T-helper 2 cell treated with Interferon-gamma antibody and Interleukin-4, amounts not matched to agents 100 ng/mL and 5 ng/mL, for 36 hours (primary cell): Measurements from ENCODE around the gene MAP6. TPM values are rescaled to one million over a fixed set of nuclear protein-coding genes. Genes with fewer than 3 reads are reported as not detected.

Experiments
- intact Hi-C: fragments of 100-400 bp; cut with micrococcal nuclease; formaldehyde crosslinking; loops from one replicate; pipeline ENCODE4 v1.15.1; 2023
- total RNA-seq: library from RNA; stranded (reverse); gene quantifications from 2 replicates; pipeline ENCODE4 v1.2.3, GENCODE V29; 2022

MAP6 gene
- total RNA-seq, 1 donor from 2014 or later, result 0.14 TPM

DNA sequence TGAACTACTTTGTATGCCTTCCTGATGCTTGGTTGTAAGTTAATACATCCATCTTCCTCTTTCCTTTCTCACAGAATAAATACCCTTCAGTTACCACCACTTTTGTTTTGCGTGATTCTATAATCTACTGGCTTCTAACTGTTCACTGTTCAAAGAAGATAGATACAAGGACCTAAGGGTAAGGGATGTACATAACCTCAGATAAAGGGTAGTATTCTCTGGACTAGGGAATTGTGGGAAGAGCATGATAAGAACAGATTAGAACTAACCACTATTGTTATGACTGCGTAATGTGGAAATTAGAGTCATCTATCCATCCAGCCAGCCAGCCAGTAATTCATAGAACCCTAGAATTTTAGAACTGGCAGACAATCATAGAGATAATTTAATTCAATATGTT, 36.4 kb downstream of the MAP6 start:
- intact Hi-C loops, result no loop called here

DNA sequence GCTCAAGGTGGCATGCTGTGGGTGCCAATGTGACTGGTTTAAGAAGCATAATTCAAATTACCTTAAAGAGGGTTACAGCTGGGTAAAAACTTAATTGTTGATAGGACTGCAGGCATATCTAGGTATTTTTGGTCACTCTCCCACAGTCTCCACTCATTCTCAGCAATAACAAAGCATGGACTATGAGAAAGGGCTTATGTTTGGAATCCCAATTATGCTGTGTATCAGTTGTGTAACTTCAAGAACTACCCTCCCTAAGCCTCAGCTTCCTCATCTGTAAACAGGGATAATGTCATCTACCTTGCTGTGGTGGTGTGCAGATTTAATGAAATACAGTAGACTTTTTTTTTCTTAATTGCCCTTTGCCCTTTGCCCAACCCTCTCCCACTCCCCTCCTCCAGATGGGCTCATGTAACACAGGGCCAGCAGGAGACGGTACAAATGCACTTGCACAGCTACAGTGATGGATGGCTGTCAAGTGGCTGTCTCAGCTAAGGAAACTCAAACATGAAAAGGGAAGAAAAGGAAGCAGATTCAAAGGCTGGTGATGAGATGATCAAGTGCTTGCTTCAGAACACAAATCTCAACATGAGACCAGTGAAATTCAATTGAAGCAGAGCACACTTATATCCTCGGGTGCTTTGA, 37.6 kb downstream of the MAP6 start:
- intact Hi-C loops, result no loop called here

DNA sequence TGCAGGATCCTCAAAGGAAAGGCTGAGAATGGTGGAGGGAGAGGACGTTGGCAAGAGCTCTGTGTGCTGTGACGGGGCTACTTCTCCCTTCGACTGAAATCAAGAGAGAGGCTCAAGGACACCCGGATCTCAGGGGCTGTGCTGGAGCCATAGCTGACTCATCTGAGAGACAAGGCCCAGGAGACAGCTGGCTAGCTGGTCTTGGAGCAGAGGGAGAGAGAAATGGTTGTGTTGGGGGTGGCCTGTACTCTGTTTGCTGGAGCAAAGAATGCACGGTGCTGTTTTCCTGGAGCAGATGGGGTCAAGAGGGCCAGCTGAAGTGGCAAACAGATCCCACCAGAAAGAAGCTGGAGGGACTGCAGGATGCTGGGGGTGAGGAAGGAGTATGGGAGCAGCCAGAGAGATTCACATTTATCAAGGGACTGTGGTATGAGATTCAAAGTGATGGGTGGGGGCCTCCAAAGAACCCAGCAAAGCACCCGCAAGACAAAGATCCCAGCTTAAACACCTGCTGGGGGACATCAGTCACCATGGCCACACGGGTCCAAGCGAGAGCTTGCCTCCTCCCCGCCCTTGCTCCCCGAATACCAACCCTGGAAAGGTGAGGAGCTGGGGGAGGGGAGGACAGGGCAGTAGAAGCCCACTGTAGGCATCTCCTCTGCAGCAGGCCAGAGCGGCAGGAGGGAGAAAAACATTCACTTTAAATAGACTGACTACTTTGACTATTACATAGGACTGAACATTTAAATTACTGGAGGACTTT, 40.8 kb downstream of the MAP6 start:
- intact Hi-C loops, result no loop called here

DNA sequence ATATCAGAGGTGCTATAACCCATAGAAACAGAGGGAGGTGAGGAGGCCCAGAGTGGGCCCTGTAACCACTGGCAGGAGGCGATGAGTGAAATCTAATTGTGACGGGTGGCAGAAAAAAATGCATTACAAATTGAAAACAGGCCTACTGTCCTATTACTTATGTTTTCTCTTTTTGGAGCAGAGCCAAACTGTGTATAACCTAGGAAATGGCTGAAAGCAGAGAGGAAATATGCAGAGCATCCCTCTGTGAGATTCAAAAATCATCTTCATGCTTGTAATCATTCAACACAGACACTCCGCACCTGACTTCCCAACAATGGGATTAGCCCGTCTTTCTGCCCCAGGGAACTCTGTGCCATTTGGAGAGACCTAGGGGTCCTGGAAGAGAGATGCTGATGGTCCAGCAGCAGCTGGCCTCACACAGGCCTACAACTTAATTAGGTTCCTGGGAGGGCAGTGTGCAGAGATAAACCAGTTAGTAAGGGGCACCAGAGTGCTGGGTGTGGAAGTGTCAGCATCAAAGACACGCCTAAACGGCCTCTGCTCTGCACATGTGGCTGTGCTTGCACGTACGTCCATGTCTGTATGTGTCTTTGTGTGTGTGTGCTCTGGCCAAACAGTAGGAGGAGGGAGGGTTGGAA, 41.8 kb downstream of the MAP6 start:
- intact Hi-C loops, result no loop called here

DNA sequence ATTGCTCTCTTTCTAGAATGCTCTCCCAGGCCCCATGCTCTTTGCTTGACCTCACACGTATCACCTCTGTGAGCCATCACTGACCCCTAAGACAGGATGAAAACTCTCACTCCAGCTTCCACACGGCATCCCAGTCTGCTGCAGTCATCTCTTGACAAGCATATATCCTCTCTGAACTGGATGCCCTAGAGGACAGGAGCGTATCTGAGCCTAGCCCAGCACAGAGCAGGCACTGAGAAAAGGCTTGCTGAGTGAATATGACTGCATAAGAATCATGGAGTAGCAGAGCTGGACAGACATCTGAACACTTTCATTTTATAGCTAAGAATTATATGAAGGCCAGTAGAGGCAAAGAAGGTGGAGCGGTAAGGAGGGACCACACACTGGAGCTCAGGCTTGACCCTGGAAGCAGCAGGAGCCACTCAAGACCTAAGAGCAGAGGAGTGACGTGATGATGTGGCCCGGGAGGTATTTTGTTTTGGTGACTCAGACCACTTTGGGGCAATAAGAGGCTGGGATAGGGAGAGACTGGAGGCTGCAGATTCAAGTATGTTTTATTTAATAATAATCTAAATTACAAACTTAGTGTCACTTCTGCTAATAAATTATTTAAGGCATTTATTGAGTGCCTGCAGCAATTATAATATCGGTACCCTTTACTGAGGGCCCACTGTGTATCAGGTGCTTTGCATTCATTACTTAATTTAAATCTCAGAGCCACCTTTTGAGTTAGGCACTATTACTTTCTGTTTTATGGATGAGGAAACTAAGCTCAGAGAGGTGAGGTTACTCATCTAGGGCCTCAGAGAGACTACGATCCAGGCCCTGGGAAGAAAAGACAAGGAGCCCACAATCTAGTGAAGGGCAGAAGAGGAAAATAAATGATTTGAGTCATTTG, 42.6 kb downstream of the MAP6 start:
- intact Hi-C loops, result no loop called here

DNA sequence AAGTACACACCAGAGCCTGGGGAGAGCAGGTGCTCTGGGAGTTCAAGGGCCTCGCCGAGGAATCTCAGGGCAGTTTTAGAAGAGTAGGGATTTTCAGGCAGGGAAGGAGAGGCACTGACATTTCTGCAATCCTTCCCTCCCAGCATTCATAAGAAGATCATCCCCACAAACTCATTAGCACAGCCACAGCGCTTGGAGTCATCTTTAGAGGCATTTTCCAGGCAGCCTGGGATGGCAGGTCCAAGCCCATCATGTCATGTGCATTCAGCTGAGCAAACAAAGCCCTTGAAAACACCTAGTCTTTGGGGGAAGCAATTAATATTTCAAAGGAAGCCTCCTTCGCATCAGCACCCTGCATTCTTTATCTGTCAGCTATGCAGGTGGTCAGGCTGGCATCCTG, 43.8 kb downstream of the MAP6 start:
- intact Hi-C loops, result no loop called here

DNA sequence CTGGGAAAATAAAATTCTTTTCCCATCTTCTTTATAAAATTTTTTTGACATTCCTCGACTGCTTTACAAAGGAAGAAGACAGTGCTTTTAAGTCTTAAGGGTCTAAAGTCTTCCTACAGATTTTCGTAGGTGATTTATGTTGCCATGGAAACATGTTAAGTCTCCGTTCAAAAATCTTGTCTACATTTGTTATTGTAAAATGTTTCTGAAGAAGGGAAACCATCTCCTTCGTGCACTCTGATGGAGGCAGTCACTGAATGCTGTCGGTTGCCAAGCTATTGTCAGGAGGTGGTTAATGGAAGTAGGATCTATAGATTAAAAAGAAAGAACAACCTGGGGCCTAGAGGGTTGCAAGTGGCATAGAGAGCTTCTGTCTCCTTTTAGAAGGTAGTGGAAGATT, 52.6 kb downstream of the MAP6 start:
- intact Hi-C loops, result no loop called here

DNA sequence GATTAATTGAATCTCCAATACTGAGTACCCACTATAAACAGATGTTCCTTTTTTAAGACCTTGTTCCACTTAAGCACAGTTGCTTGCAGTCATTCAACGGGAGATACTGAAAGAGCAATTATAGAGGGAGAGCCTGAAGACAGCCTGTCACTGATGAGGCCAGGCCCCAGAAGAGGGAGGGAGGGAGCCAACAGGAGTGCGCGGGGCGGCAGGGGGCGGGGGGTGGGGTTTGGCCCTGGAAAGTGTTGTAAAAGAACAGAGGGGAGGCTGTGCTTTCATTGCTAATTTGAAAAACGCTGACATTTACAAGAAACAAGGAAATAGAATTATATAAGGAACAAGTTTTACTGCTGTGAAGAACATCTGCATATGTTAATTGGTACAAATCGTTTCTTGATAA, 53.1 kb downstream of the MAP6 start:
- intact Hi-C loops, result no loop called here

DNA sequence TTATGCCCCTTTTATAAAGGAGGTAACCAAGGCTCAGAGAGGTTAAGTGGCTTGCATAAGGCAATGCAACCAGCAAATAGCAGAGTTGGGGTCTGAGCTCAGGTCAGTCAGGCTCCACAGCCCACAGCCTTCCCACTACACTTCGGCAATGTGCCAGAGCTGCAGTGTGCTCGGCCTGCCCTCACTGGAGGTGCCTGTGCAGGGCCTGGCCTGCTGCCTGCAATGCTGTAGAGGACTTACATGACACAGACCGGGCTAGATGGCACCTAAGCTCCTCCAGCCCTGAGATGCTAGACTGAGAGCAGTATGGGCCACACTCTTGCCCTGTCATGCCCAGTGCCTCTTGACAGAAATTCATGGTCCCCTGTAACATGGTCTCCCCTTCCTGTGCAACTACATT, 57.0 kb downstream of the MAP6 start:
- intact Hi-C loops, result no loop called here

DNA sequence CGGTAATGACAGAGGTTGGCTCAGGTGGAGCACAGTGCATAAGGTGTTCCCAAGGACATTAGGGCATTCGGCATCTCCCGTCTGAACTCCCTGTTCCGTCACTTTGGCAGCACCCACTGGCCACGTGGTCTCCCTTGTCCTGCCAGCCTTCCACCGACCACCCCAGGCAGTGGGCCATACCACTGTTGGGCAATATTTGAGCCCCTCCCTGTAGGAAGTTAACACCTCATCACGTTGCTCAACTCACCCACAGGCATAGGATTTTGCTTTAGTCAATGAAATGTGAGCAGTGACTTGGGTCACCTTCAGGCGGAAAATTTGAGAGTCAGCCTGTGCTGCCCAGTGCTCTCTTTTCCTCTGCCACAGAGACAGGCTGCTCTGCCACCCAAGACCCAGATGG, 62.7 kb downstream of the MAP6 start:
- intact Hi-C loops, result no loop called here

DNA sequence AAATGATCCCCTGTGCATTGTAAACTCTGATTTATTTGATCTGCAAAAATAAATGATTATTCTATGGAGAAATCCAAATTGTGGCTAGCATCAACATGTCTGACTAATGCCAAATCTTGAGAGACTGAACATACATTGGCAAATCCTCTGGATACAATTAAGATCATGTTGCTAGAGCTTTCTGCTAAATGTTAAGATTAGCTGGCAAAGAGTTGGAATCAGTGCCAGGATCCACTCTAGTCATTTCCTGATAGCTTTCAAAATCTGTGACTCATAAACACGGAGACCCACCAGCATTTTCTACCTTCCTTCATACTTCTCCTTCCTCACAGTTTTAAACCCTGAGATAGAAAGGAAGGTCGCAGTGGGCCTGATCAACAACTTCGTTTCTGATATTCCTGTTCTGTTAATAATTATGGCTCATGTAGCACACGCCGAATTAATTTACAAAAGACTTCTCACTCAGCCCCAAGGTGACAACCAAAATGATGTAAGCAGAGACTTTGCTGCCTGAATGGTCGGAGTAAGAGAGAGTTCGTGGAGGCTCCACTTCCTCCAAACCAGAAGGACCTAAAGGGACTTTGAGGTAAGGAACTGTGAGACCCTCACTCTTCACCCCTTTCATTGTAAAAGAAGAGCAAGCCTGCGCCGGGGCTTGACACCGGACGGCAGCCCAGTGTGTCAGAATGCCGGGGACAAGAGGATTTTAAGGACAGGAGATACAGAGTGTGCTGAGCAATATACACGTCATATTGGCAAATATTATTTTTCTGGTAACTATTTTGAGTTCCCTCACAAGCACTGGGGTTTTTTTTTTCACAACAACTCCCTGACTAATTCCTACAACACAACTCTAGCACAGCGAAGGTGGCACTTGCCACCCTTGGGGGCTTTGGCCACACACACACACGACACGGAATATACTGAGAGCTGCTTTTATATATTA, 64.8 kb downstream of the MAP6 start:
- intact Hi-C loops, result no loop called here

DNA sequence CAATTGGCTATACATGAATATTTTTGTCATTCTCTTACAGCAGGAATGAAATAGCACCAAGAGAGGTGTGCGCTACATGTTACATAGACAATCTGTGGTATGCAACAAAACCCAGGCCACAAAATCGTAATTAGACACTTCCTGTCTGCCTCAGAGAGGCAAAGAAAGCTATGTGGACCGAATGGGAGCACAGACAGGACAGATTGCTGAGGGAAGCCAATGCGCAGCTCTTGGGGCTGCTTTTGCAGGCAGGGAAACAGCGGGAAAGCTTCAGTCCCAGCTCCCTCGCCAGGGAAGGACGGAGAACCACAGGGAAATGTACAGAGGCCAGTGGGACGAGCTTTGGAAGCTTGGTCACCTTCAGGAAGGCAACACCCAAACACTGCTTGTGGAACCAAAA, 65.9 kb downstream of the MAP6 start:
- intact Hi-C loops, result no loop called here

DNA sequence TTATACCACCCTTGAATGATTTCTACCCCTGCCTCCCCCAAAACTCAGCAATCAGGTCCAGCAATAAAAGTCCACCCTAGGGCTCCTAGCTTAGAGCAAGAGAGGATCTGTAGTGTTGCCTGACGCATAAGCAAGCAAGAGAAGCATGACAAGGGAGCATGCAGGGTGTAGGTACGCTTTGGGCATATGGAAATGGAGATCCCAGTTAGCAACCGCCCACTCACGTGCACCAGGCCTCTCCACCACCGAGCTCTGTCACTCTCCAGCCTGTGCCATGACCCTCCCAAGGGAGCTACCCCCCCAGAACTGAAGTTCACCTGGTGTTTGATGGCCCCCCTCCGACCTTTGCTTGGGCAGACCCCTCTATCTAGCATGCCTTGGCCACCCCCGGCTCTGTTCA, 67.3 kb downstream of the MAP6 start:
- intact Hi-C loops, result no loop called here

DNA sequence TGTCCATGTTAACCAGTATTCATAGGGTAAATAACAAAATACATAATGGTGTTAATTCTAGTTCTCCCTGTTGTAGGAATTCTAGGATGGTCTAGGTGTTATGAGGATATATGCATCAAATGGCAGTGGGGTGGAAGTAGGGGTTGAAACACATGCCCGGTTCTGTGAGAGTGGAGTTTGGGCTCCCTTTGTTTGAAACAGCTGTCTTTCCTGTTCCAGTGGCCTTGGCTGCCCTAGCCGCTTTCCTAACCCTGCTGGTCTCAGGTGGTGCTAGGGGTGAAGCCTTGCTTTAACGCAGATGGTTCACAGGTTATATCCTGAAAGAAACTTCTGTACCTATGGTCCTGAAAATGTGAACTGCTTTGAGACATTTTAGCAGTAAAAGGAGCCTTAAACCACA, 68.5 kb downstream of the MAP6 start:
- intact Hi-C loops, result no loop called here

DNA sequence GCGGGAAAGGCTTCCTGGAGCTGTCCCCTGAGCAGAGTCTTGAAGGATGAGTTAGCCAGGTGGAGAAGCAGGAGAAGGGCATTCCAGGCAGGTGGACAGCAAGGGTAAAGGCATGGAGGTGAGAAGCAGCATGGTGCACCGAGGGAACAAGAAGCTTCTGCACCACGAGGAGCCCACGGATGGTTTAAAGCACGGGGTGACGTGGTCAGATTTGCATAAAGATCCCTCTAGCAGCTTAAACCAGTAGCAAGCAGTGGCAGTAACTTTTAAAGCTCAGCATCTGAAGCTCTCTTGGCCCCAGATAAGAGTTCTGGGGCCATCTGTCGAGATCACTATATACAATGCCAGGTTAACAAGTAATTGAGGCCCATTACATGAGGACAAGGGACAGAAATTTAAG, 69.9 kb downstream of the MAP6 start:
- intact Hi-C loops, result no loop called here

DNA sequence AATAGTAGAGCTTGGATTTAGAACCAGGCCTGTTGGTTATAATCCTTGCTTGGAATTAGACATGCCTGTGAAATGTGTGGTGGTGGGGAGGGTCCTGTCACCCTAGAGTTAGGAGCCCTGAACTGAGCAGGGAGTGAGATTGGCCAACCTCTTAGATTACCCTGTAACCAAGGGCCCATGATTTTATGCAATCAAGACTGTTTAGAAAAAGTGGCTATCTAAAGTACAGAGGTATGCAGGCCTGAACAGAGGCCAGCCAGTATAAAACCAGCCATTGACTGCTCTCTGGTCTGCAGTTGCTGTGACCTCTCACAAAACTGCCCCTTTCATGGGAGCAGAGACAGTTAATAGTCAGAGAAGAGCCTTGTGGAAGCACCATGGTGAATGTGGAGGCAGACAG, 70.6 kb downstream of the MAP6 start:
- intact Hi-C loops, result no loop called here

DNA sequence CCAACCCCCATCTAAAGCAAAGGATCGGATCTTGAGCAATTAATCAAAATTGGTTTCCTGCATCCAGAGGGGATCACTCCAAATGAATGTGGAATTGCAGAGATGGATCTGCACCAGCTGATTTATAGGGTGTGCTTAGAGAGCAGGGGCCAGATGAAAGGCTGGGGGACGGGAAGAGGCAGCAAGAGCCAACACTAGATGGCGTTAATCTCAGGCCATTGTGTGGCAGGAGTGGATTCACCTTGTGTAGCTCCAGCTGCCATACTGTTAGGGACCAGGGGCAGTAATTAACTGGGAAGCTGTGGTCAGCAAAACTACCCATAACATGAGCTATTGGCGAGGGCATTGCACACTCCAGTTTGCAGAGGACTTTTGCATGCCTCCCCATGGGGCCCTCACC, 71.2 kb downstream of the MAP6 start:
- intact Hi-C loops, result no loop called here

DNA sequence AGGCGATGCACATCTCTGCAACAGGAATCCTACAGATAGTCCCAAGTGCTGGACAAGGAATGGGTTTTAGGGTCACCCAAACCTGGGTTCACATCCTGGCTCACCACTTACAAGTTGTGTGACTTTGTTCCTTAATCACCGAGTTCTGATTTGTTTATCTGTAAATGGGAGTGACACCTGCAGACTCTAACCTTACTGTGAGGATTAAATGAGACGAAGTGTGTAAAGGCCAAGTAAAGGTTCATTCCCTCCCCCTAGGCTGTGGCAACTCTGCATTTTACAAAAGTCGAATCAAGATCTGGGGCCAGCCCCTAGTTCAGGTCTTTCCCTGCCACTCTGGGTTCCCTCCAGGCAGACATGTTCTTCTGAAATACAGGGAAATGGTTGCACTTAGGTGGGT, 71.9 kb downstream of the MAP6 start:
- intact Hi-C loops, result no loop called here

DNA sequence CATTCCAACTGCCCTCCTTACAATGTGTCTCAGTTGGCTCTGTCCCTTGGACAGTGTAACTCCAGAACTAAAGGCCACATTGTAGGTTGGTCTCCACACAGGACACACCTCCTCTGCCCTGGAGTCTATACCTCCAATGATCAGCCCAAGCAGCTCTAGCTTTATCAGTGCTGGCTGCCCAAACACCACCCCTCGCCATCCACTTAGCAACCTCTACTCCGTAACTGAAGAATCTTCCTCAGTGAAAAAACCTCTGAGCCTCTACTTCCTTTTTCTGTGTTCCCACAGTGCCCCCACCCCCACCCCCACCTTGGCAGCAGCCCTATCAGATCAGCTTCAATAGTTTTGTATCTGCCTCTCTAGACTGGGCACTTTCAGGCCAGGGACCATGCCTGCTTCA, 73.4 kb downstream of the MAP6 start:
- intact Hi-C loops, result no loop called here

DNA sequence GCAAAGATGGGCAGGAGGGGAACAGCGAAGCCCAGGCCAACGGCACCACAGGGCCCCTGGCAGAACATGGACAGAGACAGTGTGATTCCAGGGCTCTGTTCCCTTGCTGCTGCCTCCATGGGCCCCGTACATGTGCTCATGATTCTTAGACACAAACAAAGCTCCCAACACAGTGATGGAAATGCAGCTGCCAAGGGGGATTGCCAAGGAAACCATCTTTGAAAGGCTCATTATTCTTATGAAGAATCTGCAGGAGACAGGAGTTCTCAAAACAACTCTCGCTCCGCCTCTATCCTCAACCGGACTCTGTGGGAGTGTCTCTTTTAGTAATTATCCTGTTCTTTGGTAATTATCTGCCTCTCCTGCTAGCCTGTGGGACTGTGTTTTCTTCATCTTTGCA, 74.6 kb downstream of the MAP6 start:
- intact Hi-C loops, result no loop called here
